Measurements from ENCODE around the gene C4BPB.

The C4BPB gene

DNA sequence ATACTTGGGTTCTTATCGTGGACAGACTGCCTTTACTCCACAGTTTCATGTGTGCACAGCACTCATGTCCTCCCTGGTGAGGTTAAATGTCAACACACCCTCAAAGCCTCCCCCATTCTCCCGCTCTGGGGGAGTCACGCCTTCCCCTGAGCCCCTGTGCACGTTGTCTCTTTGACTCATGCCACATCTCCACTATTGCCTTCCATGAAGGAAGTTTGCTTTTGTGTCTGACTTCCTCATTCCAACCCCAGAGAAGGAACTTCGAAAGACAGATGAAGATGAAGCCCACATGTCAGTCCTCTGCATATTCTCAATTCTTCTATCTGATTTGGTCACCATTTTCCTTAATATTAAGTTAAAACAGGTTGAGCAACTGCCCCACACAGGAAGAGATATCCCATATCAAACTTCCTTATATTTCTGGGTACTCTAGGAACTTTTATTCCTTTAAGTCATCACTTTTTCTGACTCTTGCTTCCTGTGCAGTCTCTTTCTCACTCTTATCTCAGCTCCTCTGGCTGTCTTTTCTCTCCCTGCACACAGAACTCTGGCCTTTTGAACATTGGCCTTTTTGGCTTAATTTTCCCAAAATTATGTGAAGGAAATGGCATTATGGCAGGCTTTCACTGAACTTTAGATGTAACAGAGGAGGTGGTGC lies 56.9 kb downstream of the C4BPB start:
- DNase-seq (ENCODE audit: low read depth): no peak
- no peak overlapping the region for H3K4me3 ChIP-seq (ENCODE audit: low read depth, low read length)
- TF ChIP-seq, protein P1, sequence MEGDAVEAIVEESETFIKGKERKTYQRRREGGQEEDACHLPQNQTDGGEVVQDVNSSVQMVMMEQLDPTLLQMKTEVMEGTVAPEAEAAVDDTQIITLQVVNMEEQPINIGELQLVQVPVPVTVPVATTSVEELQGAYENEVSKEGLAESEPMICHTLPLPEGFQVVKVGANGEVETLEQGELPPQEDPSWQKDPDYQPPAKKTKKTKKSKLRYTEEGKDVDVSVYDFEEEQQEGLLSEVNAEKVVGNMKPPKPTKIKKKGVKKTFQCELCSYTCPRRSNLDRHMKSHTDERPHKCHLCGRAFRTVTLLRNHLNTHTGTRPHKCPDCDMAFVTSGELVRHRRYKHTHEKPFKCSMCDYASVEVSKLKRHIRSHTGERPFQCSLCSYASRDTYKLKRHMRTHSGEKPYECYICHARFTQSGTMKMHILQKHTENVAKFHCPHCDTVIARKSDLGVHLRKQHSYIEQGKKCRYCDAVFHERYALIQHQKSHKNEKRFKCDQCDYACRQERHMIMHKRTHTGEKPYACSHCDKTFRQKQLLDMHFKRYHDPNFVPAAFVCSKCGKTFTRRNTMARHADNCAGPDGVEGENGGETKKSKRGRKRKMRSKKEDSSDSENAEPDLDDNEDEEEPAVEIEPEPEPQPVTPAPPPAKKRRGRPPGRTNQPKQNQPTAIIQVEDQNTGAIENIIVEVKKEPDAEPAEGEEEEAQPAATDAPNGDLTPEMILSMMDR (IDR thresholded peaks at IDR 0.05; ENCODE audit: low read depth, low read length, missing control alignments): no peak
- in situ Hi-C loops (cut with HindIII; ENCODE audit: low sequenced_read_pairs): no loop called here

Data from astrocyte of the cerebellum (primary cell).